GM18868 (cell line): ENCODE measurements around the gene IRF7.

Experiments used
- ATAC-seq: cut with Tn5 transposase; IDR thresholded peaks from one replicate; pipeline ENCODE4 v1.9.1; 2021; ENCODE audit warnings: mild to moderate bottlenecking, moderate library complexity; ENCODE audit not compliant: unreplicated experiment

IRF7 gene

GRCh38 chr11:608791-609251 is 6.9 kb downstream of the IRF7 start:
- no peak for ATAC-seq

DNA sequence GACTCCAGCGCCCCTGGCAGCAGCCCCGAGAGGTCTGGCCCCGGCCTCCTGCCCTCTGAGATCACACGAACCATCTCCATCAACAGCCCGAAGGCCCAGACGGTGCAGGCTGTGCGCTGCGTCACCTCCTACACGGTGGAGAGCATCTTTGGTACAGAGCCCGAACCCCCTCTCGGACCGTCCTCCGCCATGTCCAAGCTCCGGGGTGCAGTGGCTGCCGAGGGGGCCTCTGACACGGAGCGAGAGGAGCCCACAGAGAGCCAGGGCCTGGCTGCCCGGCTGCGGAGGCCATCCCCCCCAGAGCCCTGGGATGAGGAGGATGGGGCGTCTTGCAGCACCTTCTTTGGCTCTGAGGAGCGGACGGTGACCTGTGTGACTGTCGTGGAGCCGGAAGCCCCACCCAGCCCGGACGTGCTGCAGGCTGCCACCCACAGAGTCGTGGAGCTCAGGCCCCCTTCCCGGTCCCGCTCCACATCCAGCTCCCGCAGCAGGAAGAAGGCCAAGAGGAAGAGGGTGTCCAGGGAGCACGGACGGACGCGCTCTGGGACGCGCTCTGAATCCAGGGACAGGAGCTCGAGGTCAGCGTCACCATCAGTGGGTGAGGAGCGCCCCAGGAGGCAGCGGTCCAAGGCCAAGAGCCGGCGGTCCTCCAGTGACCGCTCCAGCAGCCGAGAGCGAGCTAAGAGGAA is 7.6 kb downstream of the IRF7 start:
- ATAC-seq = no peak

DNA sequence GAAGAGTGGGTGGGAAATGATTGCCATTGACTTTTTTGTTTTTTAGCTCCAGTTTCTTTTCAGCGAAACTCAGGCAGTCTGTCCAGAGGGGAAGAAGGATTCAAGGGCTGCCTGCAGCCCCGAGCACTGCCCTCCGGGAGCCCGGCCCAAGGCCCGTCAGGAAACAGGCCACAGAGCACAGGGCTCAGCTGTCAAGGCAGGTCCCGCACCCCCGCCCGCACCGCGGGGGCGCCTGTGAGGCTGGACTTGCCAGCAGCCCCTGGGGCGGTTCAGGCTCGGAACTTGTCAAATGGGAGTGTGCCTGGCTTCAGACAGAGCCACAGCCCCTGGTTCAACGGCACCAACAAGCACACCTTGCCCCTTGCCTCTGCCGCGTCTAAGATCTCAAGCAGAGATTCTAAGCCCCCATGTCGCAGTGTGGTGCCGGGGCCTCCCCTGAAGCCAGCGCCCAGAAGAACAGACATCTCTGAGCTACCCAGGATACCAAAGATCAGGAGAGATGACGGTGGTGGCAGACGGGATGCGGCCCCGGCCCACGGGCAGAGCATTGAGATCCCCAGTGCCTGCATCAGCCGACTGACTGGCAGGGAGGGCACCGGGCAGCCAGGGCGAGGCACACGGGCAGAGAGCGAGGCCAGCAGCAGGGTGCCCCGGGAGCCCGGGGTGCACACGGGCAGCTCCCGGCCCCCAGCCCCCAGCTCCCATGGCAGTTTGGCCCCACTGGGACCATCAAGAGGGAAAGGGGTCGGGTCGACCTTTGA is 8.6 kb downstream of the IRF7 start:
- no peak for ATAC-seq

GRCh38 chr11:606245-606644 is 9.5 kb downstream of the IRF7 start:
- no peak for ATAC-seq

DNA sequence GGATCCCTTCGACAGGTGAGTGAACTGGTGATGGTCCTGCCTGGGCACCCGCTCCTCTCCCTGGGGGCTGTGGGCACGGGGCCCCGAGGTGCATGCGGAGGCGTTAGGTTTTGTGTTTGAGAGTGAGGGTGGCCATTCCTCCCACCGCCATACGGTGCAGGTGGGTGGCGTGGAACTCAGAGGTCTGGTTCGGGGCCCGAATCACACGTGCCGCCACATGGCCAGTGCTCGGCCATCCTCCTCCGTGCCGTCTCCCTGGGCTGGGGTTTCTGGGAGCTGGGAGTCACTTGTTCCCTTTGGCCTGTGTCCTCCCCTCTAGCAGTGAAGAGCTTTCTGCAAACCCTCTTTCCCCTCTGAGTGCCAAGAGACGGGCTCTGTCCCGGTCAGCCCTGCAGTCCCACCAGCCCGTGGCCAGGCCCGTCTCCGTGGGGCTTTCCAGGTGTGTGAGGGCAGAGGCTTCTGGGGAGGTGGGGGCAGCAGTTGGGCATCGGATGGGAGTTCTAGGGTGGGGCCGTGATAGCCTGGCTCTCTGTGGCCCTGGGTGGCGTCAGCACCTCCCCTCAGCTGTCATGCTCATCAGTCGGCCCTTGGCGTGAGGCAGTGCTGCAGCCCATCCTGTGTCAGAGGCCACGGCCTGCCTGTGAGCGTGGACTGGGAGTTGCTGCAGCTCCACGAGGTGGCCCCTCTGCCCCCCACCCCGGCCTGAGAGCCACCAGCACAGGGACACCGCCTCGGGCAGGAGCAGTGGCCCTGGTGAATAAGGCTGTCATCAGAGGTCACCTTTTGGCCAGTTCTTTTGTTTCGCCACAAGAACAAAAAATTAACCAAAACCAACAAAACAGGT is 10.2 kb downstream of the IRF7 start:
- no peak for ATAC-seq

GRCh38 chr11:603154-603553 is 12.6 kb downstream of the IRF7 start:
- ATAC-seq = no peak

DNA sequence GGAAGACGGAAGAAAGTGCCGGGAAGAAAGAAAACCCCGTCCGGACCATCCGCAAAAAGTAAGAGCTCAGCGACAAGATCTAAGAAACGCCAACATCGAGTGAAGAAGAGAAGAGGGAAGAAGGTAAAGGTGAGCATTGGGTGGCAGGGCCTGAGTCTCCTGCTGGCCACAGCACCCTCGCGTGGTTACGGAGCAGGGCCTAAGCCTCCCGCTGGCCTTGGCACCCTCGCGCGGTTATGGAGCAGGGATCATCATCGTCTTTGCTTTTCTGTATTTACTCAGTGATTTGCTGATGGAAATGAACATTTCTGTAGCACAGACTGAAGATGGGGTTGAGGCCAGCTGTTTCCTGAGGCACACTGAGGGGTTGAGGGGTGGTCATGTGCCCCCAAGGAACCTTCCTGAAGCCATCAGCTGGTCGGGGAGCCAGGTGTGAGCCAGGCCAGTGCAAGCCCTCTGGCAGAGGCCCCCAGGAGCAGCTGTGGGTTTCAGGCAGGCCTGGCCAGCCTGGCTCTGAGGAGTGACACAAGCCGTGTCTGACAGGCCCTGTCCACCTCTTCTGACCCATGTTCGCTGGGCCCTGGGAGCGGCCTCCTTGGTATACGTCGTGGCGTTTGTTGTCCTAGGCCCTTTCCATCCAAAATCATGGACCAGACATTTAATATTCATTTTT is 14.0 kb downstream of the IRF7 start:
- ATAC-seq = no peak

DNA sequence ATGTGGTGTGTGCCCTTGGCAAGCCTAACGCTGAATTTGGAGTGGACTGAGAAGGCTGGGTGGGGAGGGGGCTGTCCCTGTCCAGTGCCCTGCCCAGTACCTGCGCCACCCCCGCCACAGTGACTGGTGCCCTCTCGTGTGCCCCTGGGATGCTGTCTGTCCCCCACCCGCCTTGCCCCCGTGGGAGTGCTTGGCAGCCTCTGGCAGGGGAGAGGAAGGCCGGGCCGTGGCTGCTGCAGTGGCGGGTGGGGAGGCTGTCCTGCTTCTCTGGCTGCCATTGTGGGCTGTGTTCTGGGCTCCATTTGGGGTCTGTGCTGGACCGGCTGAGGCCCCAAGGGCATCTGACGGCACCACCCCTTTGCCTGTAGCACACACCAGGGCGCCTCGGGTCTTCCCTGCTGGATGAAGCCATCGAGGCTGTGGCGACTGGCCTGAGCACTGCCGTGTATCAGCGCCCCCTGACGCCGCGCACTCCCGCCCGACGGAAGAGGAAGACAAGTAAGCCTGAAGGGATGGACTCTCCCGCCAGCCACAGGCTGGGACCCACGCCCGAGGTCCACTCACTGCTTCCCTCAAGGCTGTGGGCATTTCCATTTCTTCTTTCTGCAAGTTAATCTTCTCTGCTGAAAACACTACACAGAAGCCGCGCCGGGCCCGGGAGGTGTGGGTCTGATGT is 17.6 kb downstream of the IRF7 start:
- ATAC-seq = no peak

DNA sequence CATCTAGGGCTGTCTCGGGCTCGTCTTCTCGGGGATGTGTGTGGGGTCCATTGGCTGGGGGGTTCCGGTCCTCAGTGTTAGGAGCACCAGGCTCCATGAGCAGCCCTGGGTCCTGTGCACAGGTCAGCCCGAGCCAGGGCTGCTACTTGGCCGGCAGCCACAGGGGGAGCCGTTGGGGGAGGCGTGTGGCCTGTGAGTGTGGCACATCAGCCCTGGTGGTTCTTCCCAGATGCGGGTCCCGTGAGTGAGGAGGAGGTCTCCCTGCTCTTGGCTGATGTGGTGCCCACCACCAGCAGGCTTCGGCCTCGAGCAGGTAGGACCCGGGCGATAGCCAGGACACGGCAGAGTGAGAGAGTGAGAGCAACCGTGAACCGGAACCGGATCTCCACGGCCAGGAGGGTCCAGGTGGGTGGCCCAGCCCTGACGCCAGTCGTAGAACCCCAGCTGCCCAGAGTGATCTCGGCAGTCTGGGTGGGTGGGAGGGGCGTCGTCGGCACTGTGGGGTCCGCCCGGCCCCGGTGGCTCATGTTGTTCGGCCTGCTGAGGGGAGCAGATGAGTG is 18.5 kb downstream of the IRF7 start:
- ATAC-seq = no peak

GRCh38 chr11:596374-596773 is 19.4 kb downstream of the IRF7 start:
- no peak for ATAC-seq

DNA sequence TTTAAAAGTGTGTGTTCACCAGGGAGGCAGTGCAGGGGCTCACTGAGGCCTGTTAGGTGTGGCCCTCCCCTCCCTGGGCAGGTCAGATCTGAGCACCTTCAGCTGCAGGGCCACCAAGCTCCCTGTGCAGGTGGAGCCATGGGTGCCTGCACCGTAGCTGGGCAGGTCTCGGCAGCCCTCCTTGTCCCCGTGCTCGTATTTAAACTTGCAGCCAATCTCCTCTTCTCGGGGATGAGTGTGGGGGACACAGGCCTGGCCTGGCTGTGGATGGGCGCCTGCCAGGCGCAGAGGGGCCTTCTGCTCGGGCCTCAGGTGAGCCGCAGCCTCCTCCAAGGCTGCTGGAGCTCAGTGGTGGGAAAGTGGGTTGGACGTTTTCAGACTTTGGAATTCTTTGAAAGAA is 20.4 kb downstream of the IRF7 start:
- no peak for ATAC-seq

DNA sequence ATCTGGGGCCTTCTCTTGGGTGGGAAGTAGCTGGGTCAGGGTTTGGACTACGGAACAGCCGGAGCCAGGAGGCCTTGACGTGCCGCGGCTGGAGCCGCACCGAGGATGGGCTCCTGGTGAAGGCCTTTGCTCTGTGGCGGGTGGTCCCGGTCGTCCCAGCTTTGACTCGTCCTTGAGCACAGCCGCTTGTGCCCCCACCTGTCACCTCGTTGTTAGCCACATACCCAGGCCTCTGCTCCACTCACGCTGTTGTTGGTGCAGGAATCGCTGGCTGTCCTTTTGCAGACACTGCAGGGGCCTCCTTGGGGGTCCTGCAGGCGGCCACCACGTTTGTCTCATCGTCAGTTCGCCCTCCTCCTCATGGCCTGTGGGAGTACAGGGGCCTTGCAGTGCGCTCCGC is 22.4 kb downstream of the IRF7 start:
- ATAC-seq = no peak

GRCh38 chr11:592918-593317 is 22.8 kb downstream of the IRF7 start:
- ATAC-seq = no peak

DNA sequence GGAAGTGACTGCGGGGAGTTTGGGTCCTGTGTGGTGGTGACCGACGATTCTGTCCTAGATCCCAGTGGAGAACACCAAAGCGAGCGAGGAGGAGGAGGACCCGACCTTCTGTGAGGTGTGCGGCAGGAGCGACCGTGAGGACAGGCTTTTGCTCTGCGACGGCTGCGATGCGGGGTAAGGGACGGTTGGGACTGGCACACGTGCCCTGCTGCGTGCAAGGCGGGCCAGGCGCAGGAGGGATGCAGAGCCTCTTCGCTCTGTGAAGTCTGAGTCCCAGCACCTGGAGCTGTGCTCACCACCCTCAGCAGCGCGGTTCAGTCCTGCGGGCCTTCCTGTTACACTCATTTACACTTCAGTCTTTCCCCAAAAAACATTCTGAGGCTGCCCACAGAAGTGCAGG is 23.2 kb downstream of the IRF7 start:
- ATAC-seq = no peak

DNA sequence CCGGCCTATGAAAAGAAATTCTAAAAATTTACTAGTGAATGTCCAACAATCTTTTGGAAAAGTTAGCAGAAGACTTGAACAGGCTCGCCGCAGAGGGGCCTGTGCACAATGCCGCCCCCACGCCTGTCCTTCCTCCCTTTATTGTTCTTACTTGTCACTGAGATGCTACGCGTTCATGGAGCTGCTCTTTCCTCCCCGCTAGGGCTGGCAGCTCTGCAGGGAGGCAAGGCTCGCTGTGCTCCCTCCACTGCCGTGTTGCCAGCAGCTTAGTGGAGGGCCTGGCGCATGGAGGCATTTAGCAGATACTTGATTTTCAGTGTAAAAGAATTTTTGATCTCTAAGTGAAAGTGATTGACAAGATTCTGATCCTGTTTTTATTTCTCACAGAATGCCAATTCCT is 24.8 kb downstream of the IRF7 start:
- ATAC-seq = no peak

GRCh38 chr11:589798-590197 is 26.0 kb downstream of the IRF7 start:
- no peak for ATAC-seq

GRCh38 chr11:587978-588380 is 27.8 kb downstream of the IRF7 start:
- ATAC-seq = no peak

GRCh38 chr11:587546-587945 is 28.2 kb downstream of the IRF7 start:
- ATAC-seq = no peak

- ATAC-seq = no peak
These were observed 29.1 kb downstream of the IRF7 start for GRCh38 chr11:586376-587316.
